Measurements from ENCODE around the gene ZEB1.
"Not testable (repeated sequence)": the region's sequence is repeated elsewhere in the genome, so short reads cannot be mapped to it uniquely, and the experiment has no call there.

ZEB1 gene

GRCh38 chr10:31366703-31367102, 47.7 kb downstream of the ZEB1 start:
- DNase-seq (ENCODE audit: low read depth): no peak

- DNase-seq (ENCODE audit: low read depth): no peak
Observed at GRCh38 chr10:31368724-31369123, 49.7 kb downstream of the ZEB1 start.

GRCh38 chr10:31372439-31372838, 53.4 kb downstream of the ZEB1 start:
- no peak for DNase-seq (ENCODE audit: low read depth)

- peak; percentile 15 for DNase-seq (ENCODE audit: low read depth)
Observed at GRCh38 chr10:31374146-31374696, 55.2 kb downstream of the ZEB1 start.

- DNase-seq (ENCODE audit: low read depth): no peak
Observed at GRCh38 chr10:31381171-31381570, 62.2 kb downstream of the ZEB1 start.

GRCh38 chr10:31381766-31382316, 62.8 kb downstream of the ZEB1 start:
- DNase-seq (ENCODE audit: low read depth): no peak

- no peak for DNase-seq (ENCODE audit: low read depth)
Observed at GRCh38 chr10:31383810-31384588, 65.0 kb downstream of the ZEB1 start.

- DNase-seq (ENCODE audit: low read depth): no peak
Observed at GRCh38 chr10:31384589-31384949, 65.6 kb downstream of the ZEB1 start.

GRCh38 chr10:31390804-31391203, 71.8 kb downstream of the ZEB1 start:
- no peak for DNase-seq (ENCODE audit: low read depth)

GRCh38 chr10:31393844-31394243, 74.8 kb downstream of the ZEB1 start:
- no peak for DNase-seq (ENCODE audit: low read depth)

- DNase-seq (ENCODE audit: low read depth): no peak
Observed at GRCh38 chr10:31395695-31396094, 76.7 kb downstream of the ZEB1 start.

GRCh38 chr10:31396376-31396775, 77.4 kb downstream of the ZEB1 start:
- DNase-seq (ENCODE audit: low read depth): no peak

- DNase-seq (ENCODE audit: low read depth): no peak
Observed at GRCh38 chr10:31397852-31398251, 78.8 kb downstream of the ZEB1 start.

- no peak for DNase-seq (ENCODE audit: low read depth)
Observed at GRCh38 chr10:31399171-31399570, 80.2 kb downstream of the ZEB1 start.

- DNase-seq (ENCODE audit: low read depth): no peak
Observed at GRCh38 chr10:31399631-31400030, 80.6 kb downstream of the ZEB1 start.

- no peak for DNase-seq (ENCODE audit: low read depth)
Observed at GRCh38 chr10:31401287-31401686, 82.3 kb downstream of the ZEB1 start.

- no peak for DNase-seq (ENCODE audit: low read depth)
Observed at GRCh38 chr10:31404640-31405039, 85.6 kb downstream of the ZEB1 start.

GRCh38 chr10:31405829-31406228, 86.8 kb downstream of the ZEB1 start:
- not testable (repeated sequence) for DNase-seq (ENCODE audit: low read depth)

GRCh38 chr10:31412397-31412796, 93.4 kb downstream of the ZEB1 start:
- not testable (repeated sequence) for DNase-seq (ENCODE audit: low read depth)

- no peak for DNase-seq (ENCODE audit: low read depth)
Observed at GRCh38 chr10:31413325-31413724, 94.3 kb downstream of the ZEB1 start.

- DNase-seq (ENCODE audit: low read depth): no peak
Observed at GRCh38 chr10:31418481-31418880, 99.5 kb downstream of the ZEB1 start.

GRCh38 chr10:31419394-31420063, 100.5 kb downstream of the ZEB1 start:
- peak; percentile 27 for DNase-seq (ENCODE audit: low read depth)

GRCh38 chr10:31421322-31421721, 102.3 kb downstream of the ZEB1 start:
- DNase-seq (ENCODE audit: low read depth): no peak
